K562 treated with DMSO at 1 percent for 4 hours (cell line): ENCODE data around the gene MIPOL1. TPM values are rescaled to one million over a fixed set of nuclear protein-coding genes. Genes with fewer than 3 reads are reported as not detected.

ENCODE experiments used
- total RNA-seq: library from RNA; unstranded; fragments of 300-600 nt; gene quantifications from 2 replicates; pipeline ENCODE4 v1.2.3, GENCODE V29; 2022; ENCODE audit not compliant: insufficient read depth

The MIPOL1 gene
- total RNA-seq = 3.3 and 6.4 TPM in 2 replicates

GRCh38 chr14:37197421-37198272, at the start of gene MIPOL1:
TSS of gene MIPOL1 (plus strand) at chr14:37197937. CDS start at chr14:37247889, 49,952 bp downstream.

GRCh38 chr14:37172024-37172869, 25.5 kb upstream of the MIPOL1 start, which contains the start of gene SLC25A21:
TSS of gene SLC25A21 (minus strand) at chr14:37172606.

GRCh38 chr14:37594971-37595808, 397.5 kb downstream of the MIPOL1 start, which contains the start of the genes FOXA1 and TTC6:
TSS of gene FOXA1 (minus strand) at chr14:37595249. CDS start at chr14:37594972, 277 bp downstream.
TSS of gene TTC6 (plus strand) at chr14:37595629. CDS start at chr14:37622065, 26,436 bp downstream.

Other genes starting within 250 kb of the MIPOL1 start
- gene SLC25A21, start 25.3 kb upstream of the MIPOL1 start, total RNA-seq = 16.9 and 19.3 TPM in 2 replicates